GM21717 (cell line): ENCODE measurements around the gene IFFO2.

ENCODE experiments used
- ATAC-seq: cut with Tn5 transposase; IDR thresholded peaks from one replicate; pipeline ENCODE4 v1.9.1; 2021; ENCODE audit warnings: mild to moderate bottlenecking, moderate library complexity; ENCODE audit not compliant: unreplicated experiment

IFFO2 gene

DNA sequence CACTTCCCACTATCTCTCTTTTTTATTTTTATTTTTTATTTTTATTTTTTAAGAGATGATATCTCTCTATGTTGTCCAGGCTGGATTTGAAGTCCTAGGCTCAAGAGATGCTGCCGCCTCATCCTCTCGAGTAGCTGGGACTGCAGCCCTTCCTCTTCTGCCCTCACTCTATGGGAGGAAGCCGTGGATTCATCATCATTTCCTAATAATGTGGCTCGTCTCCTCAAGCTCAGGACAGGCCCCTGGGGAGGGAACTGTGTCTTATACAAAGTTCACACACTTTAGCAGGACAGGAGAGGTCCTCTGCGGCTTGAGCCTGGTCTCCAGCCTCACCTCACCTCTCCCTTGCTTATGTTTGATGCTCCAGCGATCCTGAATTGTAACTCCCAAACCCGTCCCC lies 16.5 kb upstream of the IFFO2 start:
- no peak for ATAC-seq

DNA sequence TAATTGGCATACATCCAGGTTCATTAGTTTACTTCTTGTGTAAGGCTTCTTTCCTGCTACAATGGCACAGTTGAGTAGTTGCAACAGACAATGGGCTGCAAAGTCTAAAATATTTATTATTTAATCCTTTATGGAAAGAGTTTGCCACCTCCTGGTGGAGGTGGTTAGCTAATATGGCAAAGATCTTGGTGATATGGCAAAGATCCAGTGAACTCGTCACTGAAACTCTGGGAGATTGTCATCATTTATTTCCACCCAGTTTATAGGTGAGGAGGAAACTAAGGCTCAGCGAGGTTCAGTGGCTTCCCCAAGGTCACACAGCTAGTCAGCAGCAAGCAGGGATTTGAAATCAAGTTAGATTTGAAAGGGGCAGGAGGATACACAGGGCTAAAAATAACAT lies 16.1 kb upstream of the IFFO2 start:
- no peak for ATAC-seq

DNA sequence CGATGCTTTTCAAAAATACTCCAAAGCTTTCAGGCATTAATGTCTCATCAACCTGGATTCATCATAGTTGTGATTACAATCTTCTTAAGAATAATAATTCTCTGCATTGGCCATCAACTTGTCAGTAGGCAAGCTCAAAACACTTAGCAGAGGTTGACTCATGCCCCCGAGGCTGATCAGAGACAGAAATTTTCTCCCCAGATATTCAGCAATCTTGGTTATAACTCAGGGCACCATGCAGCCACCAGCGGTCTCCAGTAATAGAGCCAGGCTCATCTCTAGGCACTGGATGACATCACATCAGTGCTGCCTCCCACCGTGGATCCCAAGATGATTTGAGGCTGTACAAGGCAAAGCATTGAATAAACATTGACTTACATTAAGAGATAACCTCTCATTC lies 14.3 kb upstream of the IFFO2 start:
- ATAC-seq: no peak

DNA sequence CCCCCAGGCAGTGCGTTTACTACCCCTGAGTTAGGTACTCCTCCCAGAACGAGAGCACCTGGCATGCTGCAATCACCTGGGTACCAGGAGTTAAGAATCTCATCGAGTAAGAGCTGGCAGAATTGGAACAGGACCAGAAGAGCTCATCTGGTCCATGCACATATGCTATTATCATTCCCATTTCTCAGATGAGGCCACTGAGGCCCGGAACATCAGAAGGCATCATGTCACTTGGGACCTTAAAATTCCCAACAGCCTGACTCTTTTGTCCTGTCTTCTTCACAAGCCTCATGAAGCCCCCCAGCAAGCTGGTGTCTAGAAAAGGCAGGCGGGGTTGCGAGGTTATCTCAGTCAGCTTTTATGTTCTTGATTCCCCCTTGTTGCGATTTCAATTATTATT lies 13.9 kb upstream of the IFFO2 start:
- no peak for ATAC-seq

DNA sequence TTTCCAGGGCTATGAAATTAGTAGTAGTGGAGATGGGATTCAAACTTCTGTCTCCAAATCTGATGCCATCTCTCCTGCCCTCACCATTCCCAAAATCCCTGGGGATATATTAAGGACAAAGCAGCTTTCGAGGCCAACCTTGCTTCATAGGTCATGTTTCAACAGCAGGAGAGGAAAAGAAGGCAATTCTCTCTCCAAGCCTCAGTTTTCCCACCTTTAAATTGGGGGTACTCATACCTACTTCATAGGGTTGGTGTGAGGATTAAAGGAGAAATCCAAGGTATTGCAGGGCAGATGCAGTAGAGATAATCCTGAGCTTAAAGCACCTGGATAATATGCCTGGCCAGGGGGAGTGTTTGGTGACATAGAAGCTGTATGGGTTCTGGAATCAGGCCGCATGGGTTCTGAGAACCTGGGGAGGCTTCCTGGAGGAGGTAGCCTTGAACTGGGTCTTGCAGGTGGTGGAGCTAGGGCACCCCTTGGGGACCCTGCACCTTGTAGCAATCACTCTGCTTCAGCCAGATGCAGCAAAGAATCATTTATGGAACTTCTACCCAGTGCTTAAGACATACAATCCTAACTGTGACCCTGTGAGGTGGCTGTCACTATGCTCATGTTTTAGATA lies 10.7 kb upstream of the IFFO2 start:
- ATAC-seq: no peak

DNA sequence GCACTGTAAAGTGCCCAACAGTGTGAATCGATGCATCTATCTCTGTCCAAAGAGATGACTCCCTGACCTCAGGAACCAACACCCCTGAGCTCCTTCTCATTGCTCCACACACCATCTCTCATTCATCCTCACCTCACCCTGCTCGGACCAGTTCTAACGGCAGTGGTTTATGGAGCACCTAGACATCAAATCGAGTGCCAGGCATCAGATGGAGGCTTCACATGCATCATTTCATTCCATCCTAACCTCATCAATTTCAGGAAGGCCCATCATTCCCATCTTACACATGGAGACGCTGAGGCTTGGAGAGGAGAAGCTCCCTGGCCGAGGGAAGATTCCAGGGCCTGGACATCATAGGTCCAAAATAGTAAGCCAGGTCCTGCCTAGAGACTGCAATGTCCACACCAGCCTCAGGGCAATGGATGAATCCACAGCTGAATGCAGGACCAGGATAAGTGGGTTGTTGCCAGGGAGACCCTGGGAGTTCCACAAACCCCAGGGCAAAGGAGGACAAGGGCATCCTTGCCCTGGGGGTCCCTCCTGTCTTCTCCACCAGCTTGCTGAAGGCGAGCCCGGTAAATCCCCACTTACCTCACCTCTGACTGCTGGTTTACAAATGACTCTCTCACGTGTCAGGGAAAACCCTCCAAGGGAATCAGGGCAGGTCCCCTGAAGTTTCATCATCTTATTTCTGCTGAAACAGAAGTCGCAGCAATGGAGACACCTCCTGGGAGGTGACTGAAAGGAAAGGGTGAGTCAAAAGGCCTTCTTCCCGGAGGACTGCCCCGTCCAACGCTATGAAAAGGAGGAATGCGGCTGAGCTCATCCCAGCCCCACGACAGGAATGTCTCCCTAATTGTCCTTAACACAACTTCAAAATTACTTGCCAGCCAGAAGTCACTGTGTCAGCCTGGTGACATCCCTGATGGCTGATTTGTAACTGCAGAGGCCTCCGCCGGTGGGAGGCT lies 9.0 kb upstream of the IFFO2 start:
- no peak for ATAC-seq

DNA sequence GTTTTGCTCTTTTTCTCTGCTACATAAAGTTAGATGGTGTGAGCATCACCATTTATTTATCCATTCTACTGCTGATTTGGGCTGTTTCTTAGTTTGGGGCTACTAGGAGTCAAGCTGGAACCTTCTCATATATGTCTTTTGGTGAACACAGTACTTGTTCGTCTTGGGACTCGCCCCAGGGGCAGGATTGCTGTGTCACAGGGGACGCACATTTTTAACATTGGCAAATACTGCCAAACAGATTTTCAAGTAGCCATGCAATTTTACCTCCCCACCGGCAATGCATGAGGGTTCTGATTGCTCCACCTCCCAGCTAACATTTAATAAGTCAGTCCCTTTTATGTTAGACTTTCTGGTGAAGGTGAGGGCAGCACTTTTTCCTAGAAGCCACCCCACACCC lies 7.5 kb upstream of the IFFO2 start:
- no peak for ATAC-seq

DNA sequence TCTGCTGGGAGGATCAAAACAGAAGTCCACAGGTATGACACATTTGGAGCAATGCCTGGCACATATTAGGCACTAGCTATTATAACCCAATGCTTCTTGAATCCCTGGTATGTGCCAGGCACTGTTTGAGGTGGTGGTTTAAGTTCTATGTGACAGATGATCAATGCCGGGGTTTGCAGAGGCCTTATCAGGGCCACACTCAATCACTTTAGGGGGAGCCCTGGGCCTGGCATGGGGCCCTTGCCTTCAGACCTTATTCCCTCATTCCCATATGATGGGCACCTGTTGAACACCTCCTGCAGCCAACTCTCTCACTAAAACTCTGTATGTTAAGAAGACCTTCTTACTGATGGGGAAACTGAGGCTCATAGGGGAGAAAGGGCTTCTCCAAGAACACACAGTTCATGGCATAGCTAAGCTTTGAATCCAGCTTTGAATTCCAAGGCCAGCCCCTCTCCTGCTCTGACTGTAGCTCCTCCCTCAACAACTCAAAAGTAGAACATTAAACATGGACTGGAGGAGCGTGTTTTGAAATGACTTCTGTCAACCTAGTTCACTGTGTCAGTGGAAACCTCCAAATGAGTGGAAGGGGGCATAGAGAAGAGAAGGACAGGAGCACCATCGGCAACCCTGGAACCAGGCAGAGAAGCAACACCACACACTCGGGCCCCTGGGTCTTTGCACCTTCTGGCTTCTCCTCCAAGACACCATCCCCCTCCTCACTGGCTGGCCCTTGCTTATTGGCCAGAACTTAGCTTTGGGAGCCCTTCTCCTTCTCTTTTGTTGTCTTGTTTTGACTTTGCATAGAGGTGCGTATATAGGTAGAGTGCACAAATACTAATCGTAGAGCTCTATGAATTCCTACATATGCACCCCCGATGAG lies 6.6 kb upstream of the IFFO2 start:
- no peak for ATAC-seq

DNA sequence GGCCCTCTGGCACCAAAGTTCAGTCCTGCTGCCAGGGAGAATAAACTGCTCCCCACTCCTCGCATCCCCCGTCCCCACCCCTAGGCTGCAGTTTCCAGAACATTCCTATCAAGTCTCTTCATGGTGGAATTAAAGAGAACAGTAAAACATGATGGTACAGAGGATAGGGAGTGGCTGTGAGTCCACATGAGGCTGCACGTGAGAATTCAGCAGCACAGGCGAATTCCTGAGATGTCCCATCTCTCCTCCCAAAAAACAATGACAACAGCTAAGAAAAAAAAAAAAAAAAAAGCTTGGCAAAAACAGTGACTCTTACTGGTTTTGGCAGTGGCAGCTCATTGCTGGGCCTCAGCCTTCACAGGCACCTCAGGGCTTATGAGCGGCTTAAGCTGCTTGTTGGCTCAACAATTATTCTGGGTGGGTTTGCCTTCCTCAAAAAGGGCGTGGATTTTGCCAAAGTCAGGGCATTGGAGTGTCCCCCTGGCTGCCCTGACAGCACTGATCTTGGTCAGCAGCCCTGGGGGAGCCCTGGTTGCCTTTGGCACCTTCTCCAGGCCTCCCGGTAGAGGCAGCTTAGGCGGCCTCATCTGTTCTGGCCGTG lies 5.7 kb upstream of the IFFO2 start:
- ATAC-seq: no peak

DNA sequence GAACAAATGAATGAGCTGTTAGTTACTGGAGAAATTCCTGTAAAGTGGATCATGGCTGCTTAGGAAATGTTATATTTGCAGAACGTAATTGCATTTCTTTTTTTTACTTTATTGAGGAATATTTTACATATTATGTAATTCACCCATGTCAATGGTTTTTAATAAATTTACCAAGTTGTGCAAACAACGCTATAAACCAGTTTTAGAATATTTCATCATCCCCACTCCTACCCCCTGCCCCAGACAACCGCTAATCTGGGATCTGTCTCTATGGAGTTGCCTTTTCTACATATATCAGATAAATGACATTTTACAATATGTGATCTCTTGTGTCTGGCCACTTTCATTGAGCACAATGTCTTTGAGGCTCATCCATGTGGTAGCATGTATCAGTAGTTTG lies 4.3 kb upstream of the IFFO2 start:
- no peak for ATAC-seq

DNA sequence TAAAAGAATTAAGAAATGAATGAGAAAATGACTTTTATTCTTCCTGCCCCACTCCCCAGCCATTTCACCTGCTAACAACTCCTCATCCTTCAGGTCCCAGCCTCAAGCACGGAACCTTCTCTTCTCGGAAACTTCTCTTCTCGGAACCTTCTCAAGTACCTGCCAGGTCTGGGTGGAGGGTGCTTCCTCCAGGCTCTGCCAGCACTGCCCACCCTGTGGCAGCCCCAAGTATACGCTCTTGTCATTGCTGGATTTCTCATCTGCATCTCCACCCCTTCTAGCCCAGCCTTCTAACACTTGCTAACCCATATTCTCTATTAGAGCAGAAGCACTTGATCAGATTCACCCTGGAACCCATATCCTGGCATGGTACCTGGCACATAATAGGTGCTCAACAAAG lies 3.9 kb upstream of the IFFO2 start:
- no peak for ATAC-seq

DNA sequence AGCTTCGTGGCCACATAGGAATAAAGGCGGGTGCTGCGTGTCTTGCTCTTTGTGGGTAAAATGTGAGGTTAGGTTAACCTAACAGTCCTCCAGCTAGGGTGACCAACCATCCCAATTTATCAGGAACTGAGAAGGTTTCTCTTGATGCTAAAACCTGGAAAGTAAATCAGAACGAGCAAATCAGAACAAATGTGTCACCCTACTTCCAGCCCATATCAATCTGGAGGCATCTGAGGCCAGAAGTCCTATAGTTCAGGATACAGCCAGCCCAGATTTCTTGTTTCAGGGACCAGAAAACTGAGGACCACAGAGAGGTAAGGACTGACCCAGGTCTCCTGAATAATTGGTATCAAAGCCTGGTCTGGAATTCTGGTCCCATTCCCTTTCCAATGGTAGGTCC lies 3.1 kb upstream of the IFFO2 start:
- ATAC-seq: no peak

DNA sequence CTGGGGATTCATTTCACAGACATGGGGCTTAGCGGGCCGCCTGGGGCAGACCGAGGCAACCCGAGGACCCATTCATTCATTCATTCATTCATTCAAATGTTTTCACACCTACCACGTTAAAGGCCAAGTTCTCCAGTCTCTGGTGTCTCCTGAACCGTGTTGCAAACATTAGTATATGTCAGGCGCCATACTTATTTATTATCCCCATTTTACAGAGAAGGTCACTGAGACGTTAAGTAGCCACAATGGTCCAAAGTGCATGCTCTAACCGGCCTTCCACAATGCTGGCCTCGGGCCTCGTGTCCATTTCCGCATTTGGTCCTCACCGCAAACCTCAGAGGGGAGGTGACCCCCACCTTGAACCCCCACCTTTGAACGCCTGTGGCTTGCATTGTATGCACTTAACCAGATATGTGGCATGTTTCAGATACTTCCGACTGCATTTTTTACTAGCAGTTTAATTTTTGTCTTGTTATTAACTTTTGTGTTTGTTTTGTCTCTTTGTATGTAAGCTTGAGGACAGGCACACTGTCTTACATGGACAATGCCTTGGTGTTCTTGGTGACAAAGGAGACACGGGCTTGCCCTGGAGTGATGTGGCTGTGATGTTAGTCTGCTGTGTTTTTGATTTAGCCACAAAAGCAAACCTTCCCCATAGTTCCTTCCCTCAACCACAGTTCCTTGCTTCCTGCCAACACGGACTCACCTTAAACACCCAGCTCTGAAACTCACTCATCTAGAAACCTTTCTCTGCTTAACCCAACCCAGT lies 1.2 kb upstream of the IFFO2 start:
- no peak for ATAC-seq

DNA sequence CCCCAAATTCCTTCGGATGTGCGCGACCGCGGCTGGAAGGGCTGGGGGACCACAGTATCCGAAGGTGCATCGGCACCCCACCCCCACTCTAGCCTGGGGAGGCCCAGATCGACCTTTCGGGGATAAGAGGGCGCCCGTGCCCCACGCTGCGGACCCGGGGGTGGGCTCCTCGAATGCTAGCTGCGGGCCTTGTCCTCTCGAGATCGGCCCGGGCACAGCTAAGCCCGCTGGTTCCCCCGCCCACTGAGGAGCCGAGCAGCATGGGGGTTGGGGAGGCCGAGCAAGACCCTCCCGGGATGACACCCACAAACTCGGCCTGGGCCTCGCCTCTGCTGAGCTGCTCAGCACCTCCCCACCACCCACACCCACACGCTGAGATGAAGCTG lies 653 bp upstream of the IFFO2 start:
- no peak for ATAC-seq

DNA sequence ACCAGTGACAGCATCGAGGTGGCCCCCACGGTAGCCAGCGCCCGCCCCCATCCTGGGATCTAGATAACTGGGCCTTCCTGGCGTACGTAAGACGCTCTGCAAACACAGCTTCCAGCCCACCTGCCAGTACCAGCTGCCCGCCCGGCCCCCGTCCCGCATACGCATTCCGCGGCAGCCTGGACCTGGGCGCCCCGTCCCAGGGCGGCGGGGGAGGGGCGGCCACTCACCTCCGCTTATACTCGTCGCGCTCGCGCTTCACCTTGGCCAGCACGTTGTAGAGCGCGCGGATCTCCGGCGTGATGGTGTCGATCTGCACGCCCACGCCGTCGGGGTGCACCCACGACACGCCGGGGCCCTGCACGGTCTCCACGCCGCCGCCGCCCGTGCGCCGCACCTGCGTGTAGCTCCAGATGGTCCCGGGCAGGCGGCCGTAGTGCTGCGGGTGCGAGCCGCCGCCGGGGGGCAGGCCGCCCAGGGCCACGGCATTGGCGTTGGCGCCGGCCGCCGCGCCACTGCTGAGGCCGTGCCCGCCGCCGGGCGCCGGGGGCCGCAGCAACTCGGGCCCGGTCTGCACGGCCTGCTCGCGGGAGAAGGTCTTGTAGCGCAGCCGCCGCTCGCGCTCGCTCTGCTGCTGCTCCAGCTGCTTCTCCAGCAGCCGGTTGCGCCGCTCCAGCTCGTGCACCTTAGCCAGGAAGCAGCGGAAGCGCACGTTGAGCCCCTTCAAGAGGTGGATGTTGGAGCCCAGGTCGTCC lies 859 bp downstream of the IFFO2 start:
- ATAC-seq: no peak

DNA sequence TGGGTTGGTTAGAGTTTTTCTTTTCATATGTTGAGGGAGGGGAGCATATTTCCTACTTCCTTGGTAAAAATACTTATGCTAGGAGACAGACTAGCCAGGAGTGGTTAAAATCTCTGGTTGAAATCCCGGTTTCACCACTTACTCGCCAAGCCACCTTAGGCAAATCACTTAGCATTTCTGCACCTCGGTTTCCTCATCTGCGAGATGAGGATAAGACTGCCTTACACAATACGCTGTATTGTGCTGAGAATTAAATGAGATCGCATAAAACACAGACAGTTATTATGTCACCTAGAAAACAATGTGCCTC lies 1.4 kb downstream of the IFFO2 start:
- no peak for ATAC-seq

DNA sequence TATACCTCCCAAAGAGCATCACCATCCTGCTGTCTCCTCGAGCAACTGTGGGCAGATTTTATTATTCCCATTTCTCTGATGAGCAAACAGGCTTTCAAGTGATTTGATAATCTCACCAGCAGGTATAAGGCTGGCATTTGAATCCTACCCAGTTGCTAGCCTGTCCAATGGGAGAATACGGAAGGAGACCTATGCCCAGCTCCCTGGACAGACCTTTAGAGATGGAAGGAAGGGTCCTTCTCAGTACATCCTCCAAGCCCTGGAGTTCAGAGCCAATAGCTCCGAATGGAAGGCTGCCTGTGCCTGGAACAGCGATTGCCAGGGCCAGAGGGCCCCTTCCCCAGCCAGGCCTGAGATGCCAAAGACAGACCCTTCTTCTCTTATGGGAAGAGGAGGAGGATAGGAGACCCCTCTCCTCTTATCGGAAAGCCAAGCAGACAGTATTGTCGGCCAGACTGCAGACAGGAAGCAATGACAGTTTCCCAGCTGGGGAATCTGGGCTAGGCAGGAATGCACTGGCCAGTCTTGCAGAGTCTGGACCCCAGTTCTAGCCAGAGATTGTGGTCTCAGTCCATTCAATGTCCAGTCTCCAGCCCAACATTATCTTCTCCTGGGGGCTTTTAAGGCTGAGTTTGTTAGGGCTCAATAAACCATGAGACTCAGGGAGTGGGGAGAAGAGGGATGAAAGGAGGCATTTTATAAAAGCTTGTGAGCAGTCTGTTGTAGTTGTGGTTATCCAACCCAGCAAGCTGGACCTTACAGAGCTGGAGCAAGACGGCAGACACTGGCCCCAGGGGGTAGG lies 2.0 kb downstream of the IFFO2 start:
- ATAC-seq: no peak

DNA sequence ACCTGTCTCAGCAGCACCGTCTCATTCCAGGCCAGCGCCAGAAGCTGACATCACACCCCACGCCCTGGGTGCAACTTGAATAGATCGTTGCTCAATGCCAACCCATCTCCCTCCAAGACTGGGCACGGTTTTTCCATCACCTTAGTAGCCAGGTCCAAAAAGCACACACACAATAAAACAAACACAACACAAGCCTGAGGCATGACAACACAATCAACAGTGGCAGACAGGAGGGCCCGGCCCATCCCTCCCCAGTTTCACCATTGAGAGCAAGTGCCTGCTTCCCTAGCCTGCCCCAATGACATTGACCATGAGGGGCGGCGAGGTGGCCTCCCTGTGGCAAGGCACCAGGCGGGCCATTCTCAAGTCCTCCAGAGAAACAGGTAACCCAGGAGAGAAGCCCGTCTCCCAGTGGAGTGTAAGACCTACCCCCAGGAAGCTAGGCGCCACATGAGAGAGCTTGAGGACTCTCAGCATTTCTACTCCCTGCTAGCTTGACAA lies 2.7 kb downstream of the IFFO2 start:
- no peak for ATAC-seq
